GM12878 (cell line): ENCODE results near the gene ADCY1. TPM values are rescaled to one million over a fixed set of nuclear protein-coding genes. Genes with fewer than 3 reads are reported as not detected.

Experiments
- ATAC-seq: fragments of 200-7000 bp; cut with Tn5 transposase; 3 replicates; pipeline ENCODE4 v1.9.1; 2020; ENCODE audit warnings: mild to moderate bottlenecking, moderate library complexity
- BruUV-seq: library from RNA; stranded (reverse); fragments of 400-500 nt; replicated peaks from 2 replicates; lab custom pipeline; 2021; lab: Mats Ljungman, UMichigan
- CTCF ChIA-PET: fragments of 300-600 bp; sonication (Branson Sonifier 250); formaldehyde crosslinking; extraction: SDS; loops from one replicate; lab custom pipeline; 2021; ENCODE audit warnings: inconsistent platforms; lab: Yijun Ruan, JAX
- POLR2A ChIA-PET: fragments of 350-600 bp; formaldehyde crosslinking; extraction: SDS; loops from one replicate; lab custom pipeline; 2021; ENCODE audit warnings: inconsistent platforms; lab: Charles Lee
- RAD21 ChIA-PET: fragments of 300-600 bp; sonication (Branson Sonifier 250); formaldehyde crosslinking; loops from one replicate; lab custom pipeline; 2023; ENCODE audit warnings: antibody characterized with exemption; ENCODE audit not compliant: unreplicated experiment; lab: Charles Lee
- SMC1A ChIA-PET: fragments of 300-600 bp; sonication (Branson Sonifier 250); formaldehyde crosslinking; loops from one replicate; lab custom pipeline; 2023; ENCODE audit not compliant: unreplicated experiment, uncharacterized antibody; lab: Charles Lee
- DNase-seq: peaks from one replicate; pipeline ENCODE4 v3.0.0-alpha.2; 2011; ENCODE audit warnings: low read depth, low spot score
- FAIRE-seq: peaks from 3 replicates; lab custom pipeline; 2011; peaks lifted over from hg19 to GRCh38; lab: Jason Lieb, UNC
- H2AFZ ChIP-seq: 2 replicates; pipeline ENCODE4 v1.6.0; 2011; ENCODE audit warnings: low read depth, low read length, control low read depth; ENCODE audit not compliant: control insufficient read depth
- H3K27ac ChIP-seq: 2 replicates; pipeline ENCODE4 v1.5.1; 2011; ENCODE audit warnings: control low read depth; ENCODE audit not compliant: control insufficient read depth, insufficient read depth
- H3K27me3 ChIP-seq, 2 experiments: replicated peaks in 1 of 2; 2 replicates each; pipeline versions ENCODE4 v1.6.0 to v1.6.1; 2011; ENCODE audit warnings: low read length in 1 of 2; ENCODE audit not compliant: control insufficient read depth in 2 of 2, insufficient read depth in 2 of 2
- H3K36me3 ChIP-seq, 2 experiments: 2 replicates each; pipeline ENCODE4 v1.5.1; 2011; ENCODE audit warnings: low read length in 1 of 2; ENCODE audit not compliant: control insufficient read depth in 2 of 2, insufficient read depth in 2 of 2
- H3K4me1 ChIP-seq: 2 replicates; pipeline ENCODE4 v1.6.1; 2011; ENCODE audit warnings: mild to moderate bottlenecking, low read length, moderate library complexity, mixed read lengths; ENCODE audit not compliant: control insufficient read depth, insufficient read depth
- H3K4me2 ChIP-seq: 2 replicates; pipeline ENCODE4 v1.6.0; 2011; ENCODE audit warnings: control low read depth; ENCODE audit not compliant: control insufficient read depth, insufficient read depth
- H3K4me3 ChIP-seq: fragments of 200-600 bp; sonication (generic); 2 replicates; pipeline ENCODE4 v1.5.1; 2016
- H3K79me2 ChIP-seq: 2 replicates; pipeline ENCODE4 v1.6.0; 2011; ENCODE audit warnings: low read length; ENCODE audit not compliant: control insufficient read depth, insufficient read depth
- H3K9ac ChIP-seq: 2 replicates; pipeline ENCODE4 v1.8.0; 2011; ENCODE audit warnings: low read length, control low read depth, mixed read lengths; ENCODE audit not compliant: control insufficient read depth, insufficient read depth
- H3K9me3 ChIP-seq: replicated peaks from 3 replicates; pipeline ENCODE4 v1.5.1; 2011; ENCODE audit warnings: mild to moderate bottlenecking, low read length; ENCODE audit not compliant: control insufficient read depth, insufficient read depth
- H4K20me1 ChIP-seq: 2 replicates; pipeline ENCODE4 v1.6.0; 2011; ENCODE audit not compliant: control insufficient read depth, insufficient read depth
- CHD2 ChIP-seq: IDR thresholded peaks from 2 replicates; pipeline ENCODE4 v1.6.1; 2011; ENCODE audit warnings: low read depth, low read length, improper control_type of control experiment, borderline replicate concordance
- EED ChIP-seq: sonication (generic); IDR thresholded peaks from 2 replicates; pipeline ENCODE4 v1.6.1; 2016; ENCODE audit warnings: antibody characterized with exemption, low read depth
- HCFC1 ChIP-seq: fragments of 150-350 bp; IDR thresholded peaks from 2 replicates; pipeline ENCODE4 v1.6.1; 2014; ENCODE audit warnings: low read length
- PAX5 ChIP-seq: IDR thresholded peaks from 2 replicates; pipeline ENCODE4 v1.6.1; 2011; ENCODE audit warnings: low read depth, low read length, borderline replicate concordance
- POU2F2 ChIP-seq: IDR thresholded peaks from 3 replicates; pipeline ENCODE4 v1.6.1; 2011; ENCODE audit warnings: low read depth, mild to moderate bottlenecking, low read length, borderline replicate concordance
- STAT3 ChIP-seq: IDR thresholded peaks from 2 replicates; pipeline ENCODE4 v1.6.1; 2011; ENCODE audit warnings: low read depth, low read length, improper control_type of control experiment
- ZSCAN29 ChIP-seq: fragments of 450-650 bp; IDR thresholded peaks from 2 replicates; pipeline ENCODE4 v1.6.1; 2017; ENCODE audit warnings: mild to moderate bottlenecking, moderate library complexity
- WGBS: methylation state at CpG from one replicate; pipeline ENCODE4 v1.1.6; 2016; ENCODE audit warnings: low lambda C conversion rate; ENCODE audit not compliant: insufficient replicate concordance, insufficient coverage; ENCODE audit errors: missing lambda C conversion rate; 5-methylcytosine and 5-hydroxymethylcytosine counted together
- in situ Hi-C: fragments of 300-500 bp; cut with MboI; formaldehyde crosslinking; loops from 9 replicates; pipeline ENCODE4 v1.14.3; 2018; ENCODE audit warnings: mixed read lengths
- intact Hi-C: fragments of 100-400 bp; cut with micrococcal nuclease; formaldehyde crosslinking; loops from one replicate; pipeline ENCODE4 v1.14.2; 2022; ENCODE audit not compliant: unreplicated experiment
- polyA plus RNA-seq, 11 experiments: library from polyadenylated mRNA; depleted of rRNA in 4 of 11; unstranded in 6 of 11; stranded (reverse) in 5 of 11; fragments of >200 nt; fragmentation: Nextera tagmentation in 4 of 11; fragmentation: Illumina TruSeq in 1 of 11; extraction: Ambion mirVana in 4 of 11; extraction: Trizol in 1 of 11; gene quantifications; 1 replicate in 1 of 11; 2 replicates in 10 of 11; pipeline versions ENCODE4 v1.2.1 to v1.2.3, GENCODE V29; 2011 to 2016; ENCODE audit warnings: inconsistent platforms in 2 of 11, missing spikeins in 2 of 11, low read depth in 1 of 11
- total RNA-seq, 4 experiments: library from RNA; depleted of rRNA in 3 of 4; stranded (reverse); fragments of >200 nt in 3 of 4; fragmentation: Illumina TruSeq in 1 of 4; extraction: Trizol in 1 of 4; gene quantifications; 2 replicates each; pipeline versions ENCODE4 v1.2.1 to v1.2.3, GENCODE V29; 2013 to 2021
- TF ChIP-seq, protein P1 (sequence below): IDR thresholded peaks from 2 replicates; pipeline ENCODE4 v1.6.1; 2012; ENCODE audit warnings: mild to moderate bottlenecking, low read depth, low read length

ADCY1 gene
- total and polyA plus RNA-seq, 10 of the 15 experiments (the other 5 are each of a cell fraction or from before 2014, with no cell fraction given), result 0.13 to 1.4 (median 0.45) TPM; not detected in 1

DNA sequence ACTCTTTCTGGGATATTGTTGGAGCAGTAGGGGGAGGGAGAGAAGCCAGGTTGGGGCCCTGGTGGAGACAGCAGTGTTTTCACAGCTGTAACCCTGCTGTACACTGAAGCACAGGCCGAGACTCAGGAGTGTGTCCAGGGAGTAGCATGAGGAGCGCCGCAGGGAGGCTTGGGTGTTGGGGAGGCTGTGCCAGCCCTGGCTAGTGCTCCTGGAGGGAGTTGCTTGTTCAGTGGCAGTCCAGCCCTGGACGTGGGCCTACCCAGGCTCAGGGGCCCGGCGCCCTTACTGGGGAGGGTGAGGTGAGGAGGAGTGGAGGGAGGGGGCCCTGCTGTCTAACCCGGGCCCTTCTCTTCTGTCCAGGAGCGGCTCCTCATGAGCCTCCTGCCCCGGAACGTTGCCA is 35.9 kb downstream of the ADCY1 start:
- ATAC-seq, result no peak
- ChIA-PET RAD21 (no interaction called here), CTCF (no interaction called here), POLR2A (no interaction called here), SMC1A (no interaction called here)
- H3K27ac ChIP-seq, result no peak overlapping the region
- H3K27me3 ChIP-seq, result no peaks in the 10 kb centered on the region
- no peak overlapping the region for H3K4me3 ChIP-seq
- no peak for DNase-seq
- no peak for TF ChIP-seq EED
- TF ChIP-seq HCFC1, result no peak
- no peak for TF ChIP-seq STAT3
- TF ChIP-seq CHD2, result no peak
- TF ChIP-seq POU2F2, result no peak
- TF ChIP-seq ZSCAN29, result no peak
- TF ChIP-seq PAX5, result no peak
- TF ChIP-seq, protein P1, sequence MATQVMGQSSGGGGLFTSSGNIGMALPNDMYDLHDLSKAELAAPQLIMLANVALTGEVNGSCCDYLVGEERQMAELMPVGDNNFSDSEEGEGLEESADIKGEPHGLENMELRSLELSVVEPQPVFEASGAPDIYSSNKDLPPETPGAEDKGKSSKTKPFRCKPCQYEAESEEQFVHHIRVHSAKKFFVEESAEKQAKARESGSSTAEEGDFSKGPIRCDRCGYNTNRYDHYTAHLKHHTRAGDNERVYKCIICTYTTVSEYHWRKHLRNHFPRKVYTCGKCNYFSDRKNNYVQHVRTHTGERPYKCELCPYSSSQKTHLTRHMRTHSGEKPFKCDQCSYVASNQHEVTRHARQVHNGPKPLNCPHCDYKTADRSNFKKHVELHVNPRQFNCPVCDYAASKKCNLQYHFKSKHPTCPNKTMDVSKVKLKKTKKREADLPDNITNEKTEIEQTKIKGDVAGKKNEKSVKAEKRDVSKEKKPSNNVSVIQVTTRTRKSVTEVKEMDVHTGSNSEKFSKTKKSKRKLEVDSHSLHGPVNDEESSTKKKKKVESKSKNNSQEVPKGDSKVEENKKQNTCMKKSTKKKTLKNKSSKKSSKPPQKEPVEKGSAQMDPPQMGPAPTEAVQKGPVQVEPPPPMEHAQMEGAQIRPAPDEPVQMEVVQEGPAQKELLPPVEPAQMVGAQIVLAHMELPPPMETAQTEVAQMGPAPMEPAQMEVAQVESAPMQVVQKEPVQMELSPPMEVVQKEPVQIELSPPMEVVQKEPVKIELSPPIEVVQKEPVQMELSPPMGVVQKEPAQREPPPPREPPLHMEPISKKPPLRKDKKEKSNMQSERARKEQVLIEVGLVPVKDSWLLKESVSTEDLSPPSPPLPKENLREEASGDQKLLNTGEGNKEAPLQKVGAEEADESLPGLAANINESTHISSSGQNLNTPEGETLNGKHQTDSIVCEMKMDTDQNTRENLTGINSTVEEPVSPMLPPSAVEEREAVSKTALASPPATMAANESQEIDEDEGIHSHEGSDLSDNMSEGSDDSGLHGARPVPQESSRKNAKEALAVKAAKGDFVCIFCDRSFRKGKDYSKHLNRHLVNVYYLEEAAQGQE, result no peak
- no peaks in the 10 kb centered on the region for H3K4me1 ChIP-seq
- no peak for FAIRE-seq
- intact Hi-C loops (no loop called here), in situ Hi-C loops (no loop called here)
- H3K9ac ChIP-seq, result no peak overlapping the region
- no peaks in the 10 kb centered on the region for H3K36me3 ChIP-seq
- no peaks in the 10 kb centered on the region for H4K20me1 ChIP-seq
- no peaks in the 10 kb centered on the region for H3K79me2 ChIP-seq
- WGBS, result 69% methylated on average over 10 of the region's 10 CpGs
- no peaks in the 10 kb centered on the region; the same call in 2 of the 3 replicates for H3K9me3 ChIP-seq
- no peak overlapping the region for H3K4me2 ChIP-seq
- BruUV-seq, result no TSS peak
- H2AFZ ChIP-seq, result no peak overlapping the region
